Pancreas (tissue), 10 donors: ENCODE results near the gene ADCY3. TPM values are rescaled to one million over a fixed set of nuclear protein-coding genes. Genes with fewer than 3 reads are reported as not detected.
A peak's percentile ranks its signal among the peaks of the same experiment; 100 is the strongest.

Experiments
- ATAC-seq, 4 donors: fragments of 200-7000 bp; cut with Tn5 transposase; one replicate each; pipeline versions ENCODE4 v1.8.0 to v1.9.1; 2020; ENCODE audit warnings: mild to moderate bottlenecking in 4 of 4, moderate library complexity in 4 of 4
- DNase-seq, 6 donors: peaks; one replicate each; pipeline ENCODE4 v3.0.0-alpha.2; 2020
- FAIRE-seq: peaks from 2 replicates; lab custom pipeline; 2012; peaks lifted over from hg19 to GRCh38; lab: Jason Lieb, UNC
- H3K27ac ChIP-seq, 4 donors: fragments of 200-600 bp; sonication (generic); 1 replicate in 3 of 4; 2 replicates in 1 of 4; pipeline versions ENCODE4 v1.5.0 to v1.8.0; 2020
- H3K27me3 ChIP-seq, 4 donors: fragments of 200-600 bp; one replicate each; pipeline ENCODE4 v1.8.0; 2021
- H3K36me3 ChIP-seq, 3 donors: fragments of 200-600 bp; sonication (generic) in 1 of 3; one replicate each; pipeline versions ENCODE4 v1.5.0 to v1.8.0; 2020 to 2021
- H3K4me1 ChIP-seq, 3 donors: fragments of 200-600 bp; one replicate each; pipeline ENCODE4 v1.8.0; 2021
- H3K4me3 ChIP-seq, 4 donors: fragments of 200-600 bp; sonication (generic) in 2 of 4; one replicate each; pipeline versions ENCODE4 v1.5.0 to v1.8.0; 2020 to 2021
- H3K9me3 ChIP-seq, 4 donors: fragments of 200-600 bp; one replicate each; pipeline ENCODE4 v1.8.0; 2021
- CTCF ChIP-seq, 4 donors: fragments of 200-600 bp; sonication (generic) in 3 of 4; IDR thresholded peaks; one replicate each; pipeline versions ENCODE4 v1.5.0 to v1.8.0; 2021; ENCODE audit warnings: antibody characterized with exemption in 4 of 4
- whole genome bisulfite sequencing, 2 donors: extraction: QIAGEN DNeasy Blood & Tissue Kit; methylation state at CpG; one replicate each; pipeline ENCODE4 v1.1.7; 2013; 5-methylcytosine and 5-hydroxymethylcytosine counted together
- intact Hi-C, 3 donors: fragments of 100-400 bp; cut with DNase I; formaldehyde crosslinking; loops; one replicate each; pipeline versions ENCODE4 v1.11.1 to v1.14.2; 2022
- polyA plus RNA-seq, 2 donors: library from polyadenylated mRNA; stranded (reverse); fragments of 200-250 nt; gene quantifications; one replicate each; pipeline ENCODE4 v1.2.3, GENCODE V29; 2013
- total RNA-seq, 6 donors: library from RNA; stranded (reverse); fragmentation: NEBNext Ultra II Directional in 4 of 6; extraction: Animal tissue kit (Norgen Biotek cat#: 25700) in 4 of 6; gene quantifications; one replicate each; pipeline versions ENCODE4 v1.2.1 to v1.2.4, GENCODE V29; 2021 to 2023
- donor health status: healthy with polysubstance abuse.
- donor health status: DM: no; HTN: no; CAD: no; lungs with moderate emphysema.
- donor health status: DM: no; HTN: no; CAD: no.
- donor health status: control.
- donor health status: control.
- donor health status: Bipolar disorder and iron deficiency.
- donor health status: DM: yes; HTN: yes; CAD: no.
- donor health status: DM: no; HTN: no; CAD: no.
- donor health status: DM: no; HTN: no; CAD: no.
- donor health status: DM: yes; HTN: yes; CAD: no.

Gene ADCY3
- total and polyA plus RNA-seq, 8 donors = 4.7 to 29.4 (median 11.0) TPM

DNA sequence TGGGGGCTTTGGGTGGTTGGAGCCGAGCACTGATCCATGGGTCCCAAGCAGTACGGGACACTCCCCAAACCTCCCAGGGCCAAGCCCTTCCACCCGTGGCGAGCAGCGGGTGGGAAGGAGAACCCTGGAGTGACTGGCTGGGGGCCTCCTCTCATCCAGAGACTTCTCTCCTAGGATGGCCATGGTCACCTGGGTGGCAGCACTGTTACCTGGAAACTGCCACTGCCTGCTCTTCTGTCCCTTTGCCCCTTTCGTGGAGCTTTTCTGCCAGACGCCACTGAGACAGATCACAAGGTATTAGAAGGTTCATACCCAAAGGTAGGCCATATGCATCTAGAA, 99.9 kb downstream of the ADCY3 start:
- ATAC-seq (no peak), FAIRE-seq (no peak), DNase-seq (no peak)
- Histone ChIP-seq H3K27ac (no peak overlapping the region), H3K9me3 (no peaks in the 10 kb centered on the region), H3K27me3 (no peaks in the 10 kb centered on the region), H3K4me3 (no peak overlapping the region), H3K4me1 (peaks cover 0 to 6% (median 0%) of the 10 kb centered on the region in 3 donors), H3K36me3 (no peaks in the 10 kb centered on the region)
- 91 to 94% methylated on average over 7 of the region's 7 CpGs for WGBS, 2 donors
- intact Hi-C loops = loop anchor here in 1 of 3 donors (5.0 kb wide), 1 partner anchor 413 kb away; no protein-coding TSS in a partner anchor
- TF ChIP-seq CTCF (IDR thresholded peaks at IDR 0.05) = no peak

DNA sequence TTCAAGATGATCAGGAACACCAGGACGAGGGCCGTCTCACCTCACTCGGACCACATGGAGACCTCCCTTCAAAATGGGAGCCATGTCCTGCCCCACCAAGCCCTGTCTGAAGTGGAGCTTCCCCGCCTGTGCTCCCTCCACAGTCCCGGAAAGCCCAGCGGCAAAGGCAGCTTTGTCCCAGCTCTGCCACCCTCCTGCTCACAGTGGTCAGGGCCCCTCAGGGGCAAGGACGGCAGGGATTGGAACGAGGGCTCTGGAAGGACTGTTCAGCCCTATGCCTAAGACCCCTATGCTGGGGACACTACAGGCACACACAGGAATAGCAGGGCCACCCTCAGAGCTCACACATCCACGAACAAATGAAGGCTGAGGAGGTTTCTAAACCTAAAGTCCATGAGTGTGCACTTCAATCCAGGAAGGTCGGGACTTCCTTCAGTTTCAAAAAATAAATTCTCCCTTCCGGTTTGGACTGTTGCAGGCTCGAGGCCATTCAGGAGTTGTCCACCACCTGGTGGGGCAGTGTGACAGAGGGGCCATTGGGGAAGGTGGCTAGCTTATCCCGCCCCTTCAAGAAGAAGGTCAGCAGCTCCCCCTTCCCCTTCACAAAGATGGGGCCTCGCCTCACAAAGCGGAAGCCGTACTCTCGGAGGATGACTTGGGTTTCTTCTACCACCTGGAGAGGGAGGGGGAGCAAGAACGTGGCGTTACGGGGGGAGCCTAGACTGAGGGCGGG, 100.4 kb downstream of the ADCY3 start:
- no peak for DNase-seq
- no peak for TF ChIP-seq CTCF (IDR thresholded peaks at IDR 0.05)
- no peaks in the 10 kb centered on the region for H3K9me3 ChIP-seq
- 88 to 89% methylated on average over 21 of the region's 21 CpGs for WGBS, 2 donors
- no peak overlapping the region for H3K4me3 ChIP-seq
- no peaks in the 10 kb centered on the region for H3K36me3 ChIP-seq
- no peaks in the 10 kb centered on the region for H3K27me3 ChIP-seq
- H3K4me1 ChIP-seq = peaks cover 0 to 6% (median 0%) of the 10 kb centered on the region in 3 donors
- intact Hi-C loops = loop anchor here in 1 of 3 donors (5.0 kb wide), 1 partner anchor 412 kb away; no protein-coding TSS in a partner anchor
- FAIRE-seq = no peak
- no peak overlapping the region for H3K27ac ChIP-seq
- ATAC-seq = no peak

DNA sequence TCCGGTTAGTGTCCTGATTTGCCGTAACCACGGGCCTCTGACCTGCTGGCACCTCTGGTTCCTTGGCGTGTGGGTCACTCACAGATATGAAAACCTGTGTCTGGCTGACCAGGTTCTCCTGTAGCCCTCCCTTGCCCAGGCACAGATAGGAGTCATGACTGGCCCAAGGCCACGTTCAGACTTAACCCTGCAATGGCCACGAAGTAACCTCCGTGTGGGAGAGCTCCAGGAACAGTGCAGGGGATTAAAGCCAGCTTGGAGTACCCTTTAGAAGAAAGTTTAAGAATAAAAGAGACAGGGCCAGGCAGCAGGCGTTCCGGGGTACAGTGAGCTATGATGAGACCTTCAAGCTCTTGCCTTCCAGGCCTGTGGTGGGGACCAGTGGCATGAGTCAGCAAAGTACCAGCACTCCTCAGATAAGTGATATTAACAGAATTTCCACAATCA, 101.3 kb downstream of the ADCY3 start:
- no peaks in the 10 kb centered on the region for H3K9me3 ChIP-seq
- ATAC-seq (peak; percentile 77 to 90 (median 84)), DNase-seq (peak in 1 of 6 donors; percentile 26), FAIRE-seq (no peak)
- WGBS, 2 donors = 39 to 46% methylated on average over 9 of the region's 9 CpGs
- peaks cover 0 to 6% (median 0%) of the 10 kb centered on the region in 3 donors for H3K4me1 ChIP-seq
- TF ChIP-seq CTCF (IDR thresholded peaks at IDR 0.05) = no peak
- no peak overlapping the region for H3K4me3 ChIP-seq
- peak overlapping the region in 1 of 4 donors; percentile 22 for H3K27ac ChIP-seq
- H3K27me3 ChIP-seq = no peaks in the 10 kb centered on the region
- intact Hi-C loops = no loop called here
- no peaks in the 10 kb centered on the region for H3K36me3 ChIP-seq

DNA sequence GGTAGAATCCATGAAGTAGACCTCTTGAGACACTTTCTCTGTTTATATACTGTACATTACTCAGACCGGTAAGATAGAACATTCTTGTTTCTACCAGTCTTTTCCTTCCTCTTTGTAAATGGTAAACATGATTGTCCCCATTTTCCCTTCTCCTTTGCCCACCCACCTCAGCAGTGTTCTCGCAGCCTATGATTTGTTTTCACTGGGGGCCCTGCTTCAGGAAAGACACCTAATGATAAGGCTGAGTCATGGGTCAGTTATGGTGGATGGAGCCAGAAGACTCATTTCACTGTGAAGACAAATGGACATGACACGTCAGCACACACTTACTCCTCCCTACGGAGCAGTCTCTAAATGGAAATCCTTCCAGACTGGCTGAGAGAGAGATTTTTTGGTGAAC, 103.2 kb downstream of the ADCY3 start:
- H3K27ac ChIP-seq = no peak overlapping the region
- 87 to 90% methylated on average over 4 of the region's 4 CpGs for WGBS, 2 donors
- DNase-seq = no peak
- H3K4me3 ChIP-seq = no peak overlapping the region
- TF ChIP-seq CTCF (IDR thresholded peaks at IDR 0.05) = no peak
- H3K9me3 ChIP-seq = no peaks in the 10 kb centered on the region
- ATAC-seq = no peak
- no peak for FAIRE-seq
- intact Hi-C loops = no loop called here
- H3K4me1 ChIP-seq = peaks cover 0 to 6% (median 0%) of the 10 kb centered on the region in 3 donors
- H3K36me3 ChIP-seq = no peaks in the 10 kb centered on the region
- H3K27me3 ChIP-seq = no peaks in the 10 kb centered on the region

DNA sequence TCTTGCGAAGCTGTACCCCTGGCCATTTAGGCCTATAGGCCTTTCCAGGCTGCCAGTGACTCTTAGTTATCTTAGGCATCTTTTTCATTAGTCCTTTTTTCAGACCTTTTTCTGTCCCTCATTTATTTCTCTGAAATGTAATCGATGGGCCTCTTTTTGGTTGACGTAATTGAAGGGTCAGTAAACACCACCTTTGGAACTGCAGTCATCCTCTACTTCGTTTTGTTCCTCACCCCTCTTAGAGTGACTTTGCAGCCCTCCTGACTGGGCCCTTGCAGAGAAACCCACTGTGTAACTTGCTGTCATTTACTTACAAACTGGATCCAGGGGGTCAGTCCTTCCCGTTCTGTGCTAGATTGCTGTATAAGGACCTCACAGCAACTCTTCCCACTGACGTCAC, 103.6 kb downstream of the ADCY3 start:
- no peak for ATAC-seq
- WGBS, 2 donors = 85 to 88% methylated on average over 6 of the region's 6 CpGs

More for the DNA sequence above, 103.6 kb downstream of the ADCY3 start:
- TF ChIP-seq CTCF (IDR thresholded peaks at IDR 0.05) = no peak
- Histone ChIP-seq H3K9me3 (no peaks in the 10 kb centered on the region), H3K4me3 (no peak overlapping the region), H3K36me3 (no peaks in the 10 kb centered on the region), H3K27ac (no peak overlapping the region), H3K27me3 (no peaks in the 10 kb centered on the region), H3K4me1 (peaks cover 0 to 6% (median 0%) of the 10 kb centered on the region in 3 donors)
- intact Hi-C loops = no loop called here
- FAIRE-seq (no peak), DNase-seq (no peak)
